Measurements from ENCODE around the gene TCERG1L.
"Not testable (repeated sequence)": the region's sequence is repeated elsewhere in the genome, so short reads cannot be mapped to it uniquely, and the experiment has no call there.

Gene TCERG1L

DNA sequence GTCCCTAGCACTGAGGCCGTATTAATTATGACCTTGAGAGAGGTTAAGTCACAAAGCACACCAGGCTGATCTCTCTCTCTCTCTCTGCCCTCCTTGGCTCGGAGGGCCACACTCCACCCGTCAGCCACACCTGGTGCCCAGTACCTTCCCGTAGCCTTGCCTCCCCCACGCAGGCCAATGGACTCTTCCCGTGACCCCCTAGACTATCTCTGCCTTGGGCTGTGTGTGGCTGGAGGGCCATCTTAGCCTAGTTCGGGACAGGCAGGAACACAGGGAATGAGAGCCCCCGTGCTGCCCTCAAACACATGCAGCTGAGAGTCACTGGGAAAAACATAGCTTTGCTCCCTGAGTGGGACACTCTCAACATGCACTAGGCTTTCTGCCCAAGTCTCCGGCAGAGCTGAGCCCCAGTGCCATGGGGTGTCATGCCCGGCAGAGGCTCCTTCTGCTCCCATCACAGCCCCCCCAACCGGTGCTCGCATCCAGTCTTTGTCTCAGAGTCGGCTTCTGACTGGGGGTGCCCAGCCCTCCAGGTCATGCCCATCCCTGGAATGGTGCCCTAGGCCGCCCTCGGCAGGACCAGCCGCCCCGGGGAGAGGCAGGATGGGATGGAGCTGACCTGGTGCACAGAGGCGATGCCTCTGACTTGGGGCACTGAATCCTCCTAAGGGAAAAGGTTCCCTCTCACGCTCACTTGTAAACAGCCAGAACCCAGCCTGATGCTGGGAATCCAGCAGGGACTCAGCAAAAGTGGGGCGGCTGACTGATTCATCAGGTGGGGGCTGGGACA lies 63.0 kb downstream of the TCERG1L start:
- DNase-seq (ENCODE audit: low spot score) = no peak

DNA sequence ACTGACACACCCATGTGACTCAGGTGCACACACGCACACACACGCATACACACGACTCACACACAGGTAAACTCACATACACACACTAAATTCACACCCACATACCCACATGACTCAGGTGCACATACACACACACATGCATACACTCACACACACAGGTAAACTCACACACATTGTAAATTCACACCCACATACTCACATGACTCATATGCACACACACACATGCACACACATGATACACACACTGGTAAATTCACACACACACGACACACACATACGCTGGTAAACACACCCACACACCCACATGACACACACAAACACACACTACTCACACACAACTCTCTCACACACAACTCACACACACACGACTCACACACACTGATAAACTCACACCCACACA lies 63.6 kb downstream of the TCERG1L start:
- no peak for DNase-seq (ENCODE audit: low spot score)

DNA sequence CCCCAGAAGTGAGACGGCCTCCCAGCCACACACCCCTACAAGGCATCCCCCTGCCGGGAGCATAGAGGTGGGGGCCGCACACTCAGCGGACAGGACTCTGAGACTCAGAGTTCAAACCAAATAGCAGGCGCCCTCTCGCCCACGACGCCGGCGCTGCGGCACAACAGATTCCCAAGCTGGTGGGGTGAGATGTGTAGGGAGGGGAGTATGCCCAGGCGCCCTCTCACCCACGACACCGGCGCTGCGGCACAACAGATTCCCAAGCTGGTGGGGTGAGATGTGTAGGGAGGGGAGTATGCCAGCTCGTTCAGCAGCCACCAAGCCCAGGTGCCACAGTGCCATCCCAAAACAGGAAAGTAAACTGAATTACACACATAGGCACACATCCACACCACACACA lies 64.7 kb downstream of the TCERG1L start:
- DNase-seq (ENCODE audit: low spot score) = no peak

DNA sequence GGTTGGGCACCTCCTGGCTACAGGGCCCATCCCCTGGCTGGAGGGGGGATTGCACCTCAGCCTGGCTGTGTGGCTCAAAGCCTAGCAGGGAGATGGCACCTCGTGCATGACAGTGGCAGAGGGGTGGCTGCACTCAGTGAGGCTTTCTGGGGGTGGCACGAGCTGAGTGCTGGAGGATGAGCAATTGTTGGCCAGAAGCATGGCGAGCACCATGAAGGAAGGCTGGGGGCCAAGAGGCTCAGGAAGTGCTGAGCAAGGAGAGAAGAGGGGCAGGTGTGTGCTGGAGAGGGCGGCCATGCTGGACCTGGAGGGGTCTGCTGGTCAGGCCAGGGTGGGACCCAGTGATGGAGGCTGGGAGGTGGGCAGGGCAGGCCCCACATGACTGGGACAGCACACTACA lies 65.4 kb downstream of the TCERG1L start:
- DNase-seq (ENCODE audit: low spot score) = no peak

DNA sequence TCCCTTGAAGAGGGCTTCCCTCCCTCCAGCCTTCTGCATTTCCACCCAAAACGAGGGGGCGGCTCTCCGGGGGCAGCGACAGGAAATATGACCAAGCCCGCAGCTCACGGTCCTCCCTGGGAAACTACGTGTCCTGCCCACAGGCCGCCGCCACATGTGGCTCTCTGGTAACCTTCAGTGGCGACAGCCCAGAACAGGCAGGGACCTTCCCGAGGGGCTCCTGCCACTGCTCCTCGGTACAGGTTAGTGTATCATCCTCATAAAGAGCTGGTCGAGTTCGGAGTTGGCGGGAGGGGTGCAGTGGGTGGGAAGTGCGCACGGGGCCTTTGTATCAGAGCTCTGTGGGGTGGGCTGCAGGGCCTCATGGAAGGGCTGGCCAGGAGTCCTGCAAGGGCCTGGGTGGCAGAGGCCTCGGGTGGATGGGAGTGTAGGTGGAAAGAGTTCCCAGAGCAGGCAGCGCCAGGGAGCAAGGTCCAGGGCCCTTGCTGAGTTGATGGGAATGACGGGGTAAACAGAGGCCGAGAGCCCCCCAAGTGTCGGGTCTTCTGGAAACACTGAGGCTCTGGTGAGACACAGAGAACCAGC lies 66.0 kb downstream of the TCERG1L start:
- no peak for DNase-seq (ENCODE audit: low spot score)

DNA sequence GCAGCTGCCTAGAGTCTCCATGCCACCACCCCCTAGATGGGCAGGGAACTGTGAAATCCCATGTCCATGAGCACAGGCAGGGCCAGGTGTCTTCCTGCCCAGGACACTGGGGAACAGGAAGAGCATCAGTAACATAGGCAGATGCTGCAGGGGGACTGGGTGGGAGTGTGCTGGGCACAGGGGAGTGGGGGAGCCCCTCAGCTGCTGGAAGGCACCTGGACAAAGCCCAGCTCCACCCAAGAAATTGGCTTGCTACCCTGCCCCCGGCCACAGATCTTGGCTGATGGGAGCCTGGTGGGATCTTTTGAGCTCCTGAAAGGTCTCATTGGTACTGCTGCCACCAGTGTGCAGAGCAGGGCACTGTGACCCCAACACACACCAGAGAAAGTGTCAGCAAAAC lies 66.7 kb downstream of the TCERG1L start:
- DNase-seq (ENCODE audit: low spot score) = no peak

DNA sequence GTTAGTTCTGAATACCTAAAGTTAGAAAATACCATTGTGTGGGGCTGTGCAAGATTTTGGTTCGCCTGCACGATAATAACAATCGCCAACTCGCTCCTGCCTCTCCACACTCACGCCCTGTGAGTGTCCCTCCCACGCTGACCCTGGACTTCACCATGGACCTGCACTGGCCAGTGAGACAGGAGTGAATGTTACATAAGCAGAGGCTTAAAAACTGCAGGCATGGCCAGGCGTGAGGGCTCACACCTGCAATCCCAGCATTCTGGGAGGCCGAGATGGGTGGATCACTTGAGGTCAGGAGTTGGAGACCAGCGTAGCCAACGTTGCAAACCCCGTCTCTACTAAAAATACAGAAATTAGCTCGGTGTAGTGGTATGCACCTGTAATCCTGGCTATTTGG lies 68.4 kb downstream of the TCERG1L start:
- DNase-seq (ENCODE audit: low spot score) = no peak

DNA sequence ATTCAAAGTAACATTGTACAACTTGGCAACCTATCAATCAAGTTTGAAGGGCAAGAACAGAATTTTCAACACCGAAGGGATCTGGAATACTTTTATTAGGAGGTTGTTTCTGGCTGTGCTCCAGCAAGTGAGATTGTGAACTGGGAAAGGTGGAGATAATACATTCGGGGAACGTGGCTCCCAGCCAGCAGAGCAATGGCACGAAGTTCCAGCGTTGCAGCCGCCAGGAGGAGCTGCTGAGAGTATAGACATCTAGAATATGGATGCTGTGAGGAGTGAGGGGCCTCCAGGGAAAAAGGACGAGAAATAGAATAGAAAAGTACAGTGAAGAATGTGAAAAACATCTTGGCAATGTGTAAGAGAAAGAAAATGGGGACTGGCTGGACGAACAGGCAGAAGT lies 69.5 kb downstream of the TCERG1L start:
- peak; percentile 1 for DNase-seq (ENCODE audit: low spot score)

DNA sequence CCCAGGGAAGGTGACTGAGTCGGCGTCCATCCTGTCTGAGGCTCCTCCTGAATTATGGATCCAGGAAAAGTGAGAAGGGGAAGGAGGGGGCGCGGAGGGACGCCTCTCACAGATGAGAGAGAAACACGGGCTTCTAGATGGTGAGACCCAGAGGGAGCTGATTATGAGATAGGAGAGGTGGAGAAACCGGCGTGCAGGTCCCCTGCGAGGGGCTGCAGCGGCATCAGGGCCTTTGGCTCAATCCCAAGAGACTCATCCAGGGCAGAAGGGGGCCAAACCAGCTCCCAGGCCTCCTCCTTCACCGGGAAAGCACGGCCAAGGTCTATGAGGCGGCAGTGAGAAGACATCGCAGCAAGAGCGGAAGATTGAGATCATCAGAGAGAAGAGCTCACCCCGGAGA lies 70.8 kb downstream of the TCERG1L start:
- DNase-seq (ENCODE audit: low spot score) = no peak

DNA sequence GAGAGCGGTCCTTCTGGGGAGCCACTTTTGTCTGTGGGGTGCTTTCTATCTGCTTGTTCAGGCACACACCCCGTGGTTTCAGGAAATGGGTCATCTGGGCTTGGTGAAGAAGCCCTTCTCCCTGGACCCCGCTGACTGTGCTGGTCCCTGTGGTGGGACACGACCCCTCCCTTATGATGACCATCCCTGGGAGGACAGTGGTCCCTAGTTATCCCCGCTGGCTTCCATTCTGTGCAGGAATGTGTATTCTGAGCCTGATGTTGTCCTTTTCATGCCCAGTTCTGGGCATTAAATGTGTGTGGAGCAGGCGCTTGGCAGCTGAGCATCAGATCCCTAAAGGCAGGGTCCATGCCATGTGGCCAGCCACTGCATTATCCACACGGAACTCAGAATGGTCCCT lies 71.6 kb downstream of the TCERG1L start:
- no peak for DNase-seq (ENCODE audit: low spot score)

DNA sequence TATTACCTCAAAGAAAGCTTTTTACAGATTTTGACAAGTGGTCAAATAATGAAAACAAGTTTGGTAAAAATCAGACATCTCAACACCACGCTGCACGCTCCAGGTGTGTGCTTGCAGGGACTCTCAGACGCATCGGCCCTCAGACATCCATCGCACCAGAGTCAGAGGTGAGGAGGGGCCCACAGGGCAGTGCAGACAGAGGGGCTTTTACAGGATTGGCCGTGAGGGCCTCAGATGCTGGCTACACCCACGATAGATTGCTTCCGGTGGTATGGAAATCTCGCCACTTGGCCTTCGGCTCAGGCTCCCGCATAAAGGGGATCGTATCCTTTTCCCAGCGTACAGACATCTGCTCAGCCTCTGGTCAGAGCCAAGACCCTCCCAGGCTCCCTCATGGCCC lies 72.1 kb downstream of the TCERG1L start:
- DNase-seq (ENCODE audit: low spot score) = no peak

DNA sequence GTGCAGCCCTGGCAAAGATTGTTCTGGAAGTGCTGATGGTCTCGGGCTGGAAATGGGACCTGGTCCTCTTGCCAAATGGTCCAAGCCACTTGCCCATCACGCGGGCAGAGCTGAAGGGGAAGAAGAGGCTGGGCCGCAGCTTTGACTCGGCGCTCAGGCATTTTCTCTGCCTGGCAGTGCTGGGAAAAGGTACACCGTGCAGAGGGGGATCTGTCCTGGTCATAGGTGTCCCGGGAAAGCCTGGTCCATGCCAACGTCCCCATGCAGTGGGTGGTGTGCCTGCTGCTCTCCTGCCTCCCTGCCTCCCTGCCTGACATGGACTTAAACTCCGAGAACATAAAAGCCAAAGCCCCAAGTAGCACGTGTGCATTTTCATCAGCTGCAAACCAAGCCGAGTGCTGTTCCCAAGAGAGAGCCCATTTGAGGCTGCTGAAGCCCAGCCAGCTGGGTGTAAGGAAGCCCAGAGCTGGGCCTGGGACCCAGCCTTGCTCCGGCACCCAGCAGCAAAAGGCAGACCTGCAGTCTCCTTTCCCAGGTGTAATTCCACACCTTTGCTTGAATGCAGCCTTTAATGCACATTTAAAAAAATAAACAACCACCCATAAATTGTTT lies 72.7 kb downstream of the TCERG1L start:
- DNase-seq (ENCODE audit: low spot score) = no peak

DNA sequence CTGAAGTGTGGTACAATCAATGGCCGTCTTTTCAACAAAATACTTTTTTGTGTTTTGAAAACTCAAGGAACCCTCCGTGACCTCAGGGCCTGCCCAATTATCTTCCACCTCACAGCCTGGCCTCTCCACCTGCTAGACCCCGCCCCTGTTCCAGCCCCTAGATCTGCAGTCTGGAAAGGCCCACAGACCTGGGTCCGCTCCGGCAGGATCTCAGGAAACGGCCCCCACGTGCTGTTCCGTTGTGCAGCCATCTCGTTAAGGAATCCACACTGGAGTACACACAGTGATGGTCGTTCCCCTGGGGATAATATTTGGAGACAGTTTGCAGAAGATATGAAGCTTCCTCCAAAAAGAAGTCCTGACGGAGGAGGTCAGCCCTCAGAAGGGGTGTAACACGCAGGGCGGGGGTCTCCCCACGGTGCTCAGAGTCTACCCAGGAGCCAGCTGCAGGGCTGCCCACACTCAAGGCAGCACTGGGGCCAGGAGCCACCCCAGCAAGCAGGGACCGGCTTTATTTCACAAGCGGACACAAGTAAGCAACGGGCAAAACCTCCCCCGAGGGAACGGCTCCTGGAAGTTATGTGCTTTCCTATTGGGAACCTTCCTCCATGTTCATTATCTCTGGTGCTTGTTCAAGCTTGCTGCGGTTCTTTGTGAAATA lies 73.4 kb downstream of the TCERG1L start:
- no peak for DNase-seq (ENCODE audit: low spot score)

DNA sequence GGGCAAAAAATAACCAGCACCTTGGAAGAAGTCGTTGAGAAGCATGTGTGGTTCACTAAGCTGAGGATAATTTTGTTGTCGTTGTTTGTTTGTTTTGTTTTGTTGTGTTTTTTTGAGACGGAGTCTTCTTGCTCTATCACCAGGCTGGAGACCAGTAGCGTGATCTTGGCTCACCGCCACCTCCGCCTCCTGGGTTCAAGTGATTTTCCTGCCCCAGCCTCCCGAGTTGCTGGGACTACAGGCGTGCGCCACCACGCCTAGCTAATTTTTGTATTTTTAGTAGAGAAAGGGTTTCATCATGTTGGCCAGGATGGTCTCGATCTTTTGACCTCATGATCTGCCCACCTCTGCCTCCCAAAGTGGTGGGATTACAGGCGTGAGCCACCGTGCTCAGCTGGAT lies 76.9 kb downstream of the TCERG1L start:
- DNase-seq (ENCODE audit: low spot score) = not testable (repeated sequence)

DNA sequence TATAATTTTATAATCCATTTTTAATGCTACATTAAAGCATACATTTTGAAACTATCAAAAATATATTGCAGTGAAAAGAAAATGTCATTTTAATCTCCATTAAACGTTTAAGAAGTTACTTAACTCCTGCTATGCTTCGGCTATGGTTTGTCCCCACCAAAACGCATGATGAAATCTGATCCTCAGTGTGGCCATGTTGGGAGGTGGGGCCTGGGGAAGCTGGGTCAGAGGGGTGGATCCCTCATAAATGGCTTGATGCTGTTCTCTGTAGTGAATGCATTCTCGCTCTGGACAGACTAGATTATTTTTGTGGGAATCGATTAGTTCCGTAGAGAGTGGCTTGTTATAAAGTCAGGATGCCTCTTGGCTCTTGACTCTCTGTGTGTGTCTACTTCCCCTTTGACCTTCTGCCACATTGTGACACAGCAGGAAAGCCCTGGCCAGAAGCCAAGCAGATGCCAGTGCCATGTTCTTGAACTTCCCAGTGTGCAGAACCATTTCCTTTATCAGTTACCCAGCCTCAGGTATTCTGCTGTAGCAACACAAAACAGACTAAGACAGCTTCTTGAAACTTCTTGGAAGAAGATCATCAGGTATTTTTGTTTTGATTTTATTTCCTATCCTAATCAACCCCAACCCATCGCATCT lies 77.8 kb downstream of the TCERG1L start:
- no peak for DNase-seq (ENCODE audit: low spot score)

DNA sequence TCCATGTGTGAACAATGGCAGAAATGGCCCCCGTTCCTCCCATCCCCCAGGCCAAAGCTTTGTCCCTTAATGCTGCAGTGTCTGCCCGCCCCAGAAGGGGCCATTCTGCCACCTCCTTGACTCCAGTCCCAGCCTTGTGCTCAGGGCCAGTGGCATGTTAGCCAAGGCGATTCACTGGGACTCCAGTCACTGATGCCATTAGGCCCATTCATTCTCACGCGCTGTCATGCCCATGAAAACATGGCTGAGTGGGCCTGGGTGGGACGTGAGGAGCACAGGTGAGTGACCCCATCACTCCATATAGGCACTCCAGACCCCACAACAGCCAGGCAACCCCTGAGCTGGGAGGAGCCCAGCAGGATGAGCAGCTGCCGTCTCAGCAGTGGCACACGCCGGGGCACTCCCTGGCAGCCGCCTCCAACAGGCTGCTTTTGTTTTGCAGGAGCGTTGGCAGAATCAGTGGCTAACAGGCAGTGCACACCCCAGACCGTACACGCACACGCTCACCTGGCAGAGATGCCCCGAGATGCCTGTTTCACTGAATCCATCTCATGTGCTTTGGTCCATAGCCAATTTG lies 79.5 kb downstream of the TCERG1L start:
- DNase-seq (ENCODE audit: low spot score) = no peak

DNA sequence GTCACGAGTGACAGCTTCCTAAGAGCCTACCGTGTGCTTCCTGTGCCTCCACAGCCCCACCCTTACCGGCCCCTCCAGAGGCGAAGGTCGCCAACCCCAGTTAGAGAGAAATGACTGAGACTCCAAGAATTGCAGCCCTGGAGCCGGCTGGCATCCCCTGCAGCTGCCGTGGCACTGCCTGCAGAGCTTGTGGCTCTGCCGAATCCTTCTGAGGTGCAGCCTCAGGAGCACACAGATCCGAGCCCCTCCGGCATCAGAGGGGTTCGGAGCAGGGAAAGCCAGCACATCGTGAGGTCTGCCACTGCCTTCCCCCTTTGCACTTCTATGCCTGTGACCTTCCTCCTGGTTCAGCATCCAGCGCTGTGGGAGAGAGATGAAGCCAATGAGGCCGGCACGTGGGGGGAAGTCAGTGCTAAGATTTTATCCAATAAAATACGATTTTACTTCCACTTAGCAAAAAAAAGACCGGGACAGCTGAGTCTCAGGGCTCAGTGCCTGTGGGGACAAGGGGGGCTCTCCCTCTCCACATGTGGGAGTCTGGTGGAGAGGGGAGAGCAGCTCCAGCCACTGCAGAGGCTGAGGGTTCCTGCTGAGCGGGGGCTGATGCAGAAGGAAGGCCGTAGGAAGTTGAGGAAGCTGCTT lies 80.1 kb downstream of the TCERG1L start:
- no peak for DNase-seq (ENCODE audit: low spot score)

DNA sequence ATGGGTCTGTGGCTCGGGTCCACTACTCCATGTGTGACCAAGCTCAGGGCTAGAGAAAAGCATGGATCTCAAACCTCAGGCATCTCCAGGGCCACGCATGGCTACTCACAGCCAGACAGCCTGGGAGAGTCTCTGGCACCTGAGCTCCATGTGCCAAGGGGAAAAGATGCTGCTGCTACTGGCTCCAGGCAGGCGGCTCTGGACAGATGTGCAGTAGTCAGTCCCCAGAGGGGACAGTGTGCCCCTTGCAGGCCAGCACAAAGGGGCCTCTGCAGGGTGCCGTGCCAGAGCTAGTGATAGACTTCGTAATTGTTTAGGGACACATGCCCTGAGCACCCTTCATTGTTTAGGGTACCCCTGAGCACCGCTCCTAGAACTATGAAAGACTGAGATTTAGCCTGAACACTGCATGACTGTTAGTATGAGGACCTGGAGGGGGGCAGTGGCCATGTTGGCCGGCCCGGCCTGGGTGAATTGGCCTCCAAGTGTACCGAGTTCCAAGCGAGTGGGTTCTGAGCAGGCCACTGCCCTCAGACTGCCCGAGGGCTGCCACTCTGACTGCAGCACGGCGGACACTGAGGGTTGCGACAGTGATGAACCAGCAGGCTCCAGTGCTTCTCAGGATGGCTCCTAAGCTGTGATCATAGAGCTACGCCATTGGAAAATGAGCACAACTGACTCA lies 80.7 kb downstream of the TCERG1L start:
- DNase-seq (ENCODE audit: low spot score) = no peak

DNA sequence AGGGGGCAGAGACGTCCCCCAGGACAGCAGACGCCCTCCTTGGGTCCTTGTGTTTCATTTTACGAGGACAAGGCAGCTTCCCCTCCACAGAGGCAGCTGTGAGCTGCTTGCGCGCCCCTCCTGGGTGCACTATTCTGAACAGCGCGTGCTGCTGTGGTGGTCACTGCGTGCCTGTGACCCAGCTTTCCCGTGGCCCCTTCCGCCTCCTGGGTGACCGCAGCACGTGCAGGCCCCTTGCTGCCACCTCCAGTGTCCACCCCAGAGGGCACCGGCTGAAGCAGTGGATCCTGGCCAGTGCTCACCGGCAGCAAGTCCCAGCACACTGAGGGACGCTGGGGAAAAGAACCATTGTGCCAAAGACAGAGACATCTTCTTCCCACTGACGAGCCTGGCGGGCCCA lies 81.4 kb downstream of the TCERG1L start:
- DNase-seq (ENCODE audit: low spot score) = no peak

DNA sequence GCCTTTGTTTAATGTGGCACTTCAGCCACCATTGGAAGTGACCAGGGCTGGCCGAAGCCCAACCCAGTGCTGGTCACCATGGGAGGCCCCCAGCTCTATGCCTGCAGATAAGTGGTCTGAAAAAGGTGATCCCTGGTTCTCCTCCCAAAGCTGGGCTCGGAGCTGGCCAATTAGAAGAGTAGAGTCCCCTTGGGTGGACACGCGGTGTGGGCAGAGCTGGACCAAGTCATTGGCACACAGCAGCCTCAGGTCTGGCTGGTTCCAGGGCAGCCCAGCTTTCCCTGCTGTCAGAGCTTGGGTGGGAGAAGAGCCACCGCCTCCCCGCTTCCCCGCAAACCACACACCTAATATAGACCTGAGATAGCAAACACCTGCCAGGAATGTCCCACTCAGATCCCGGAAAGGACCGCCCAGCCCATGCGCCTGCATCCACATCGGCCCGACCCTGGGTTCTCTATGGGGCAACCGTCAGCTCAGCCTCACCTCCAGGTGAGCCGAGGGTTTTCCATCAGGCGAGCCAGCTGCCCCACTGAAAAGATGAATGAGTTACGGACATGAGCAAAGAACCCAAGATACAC lies 84.3 kb downstream of the TCERG1L start:
- DNase-seq (ENCODE audit: low spot score) = no peak
